ENCODE data around the gene C19orf44.

GRCh38 chr19:16452325-16452724, 43.9 kb upstream of the C19orf44 start:
- TF ChIP-seq CTCF (conservative IDR thresholded peaks at IDR 0.05; ENCODE audit: low read depth in 2 of 2), result no peak
- TF ChIP-seq EZH2 (IDR thresholded peaks at IDR 0.05; ENCODE audit: low read depth, unreplicated experiment), result no peak
- no peak for TF ChIP-seq POLR2AphosphoS5 (IDR thresholded peaks at IDR 0.05; ENCODE audit: low read depth)
- no peak for TF ChIP-seq ETS1 (IDR thresholded peaks at IDR 0.05)
- no peak for TF ChIP-seq CREB1 (CRISPR knock-in tag; IDR thresholded peaks at IDR 0.05; ENCODE audit: low read depth)
- no peak for TF ChIP-seq JUNB (IDR thresholded peaks at IDR 0.05; ENCODE audit: unreplicated experiment)
- TF ChIP-seq ZNF114 (CRISPR knock-in tag; IDR thresholded peaks at IDR 0.05), result no peak
